ENCODE measurements around the gene HLCS.

HLCS gene

GRCh38 chr21:36728371-36729111 is 237.9 kb downstream of the HLCS start:
- DNase-seq (ENCODE audit: low read depth in 2 of 2, low spot score in 1 of 2): no peak

GRCh38 chr21:36727866-36728265 is 238.6 kb downstream of the HLCS start:
- DNase-seq (ENCODE audit: low read depth in 2 of 2, low spot score in 1 of 2): no peak

- no peak for DNase-seq (ENCODE audit: low read depth in 2 of 2, low spot score in 1 of 2)
Observed at GRCh38 chr21:36725793-36726386, 240.6 kb downstream of the HLCS start.

GRCh38 chr21:36724660-36725059 is 241.8 kb downstream of the HLCS start:
- DNase-seq (ENCODE audit: low read depth in 2 of 2, low spot score in 1 of 2): no peak

- DNase-seq (ENCODE audit: low read depth in 2 of 2, low spot score in 1 of 2): no peak
Observed at GRCh38 chr21:36723371-36723881, 243.0 kb downstream of the HLCS start.

- DNase-seq (ENCODE audit: low read depth in 2 of 2, low spot score in 1 of 2): no peak
Observed at GRCh38 chr21:36722370-36723368, 243.8 kb downstream of the HLCS start.

- no peak for DNase-seq (ENCODE audit: low read depth in 2 of 2, low spot score in 1 of 2)
Observed at GRCh38 chr21:36721817-36722216, 244.7 kb downstream of the HLCS start.

GRCh38 chr21:36719614-36720013 is 246.9 kb downstream of the HLCS start:
- DNase-seq (ENCODE audit: low read depth in 2 of 2, low spot score in 1 of 2): no peak

GRCh38 chr21:36718951-36719501 is 247.4 kb downstream of the HLCS start:
- DNase-seq (ENCODE audit: low read depth in 2 of 2, low spot score in 1 of 2): no peak

- DNase-seq (ENCODE audit: low read depth in 2 of 2, low spot score in 1 of 2): no peak
Observed at GRCh38 chr21:36717976-36718375, 248.5 kb downstream of the HLCS start.

- no peak for DNase-seq (ENCODE audit: low read depth in 2 of 2, low spot score in 1 of 2)
Observed at GRCh38 chr21:36716836-36717235, 249.6 kb downstream of the HLCS start.

- no peak for DNase-seq (ENCODE audit: low read depth in 2 of 2, low spot score in 1 of 2)
Observed at GRCh38 chr21:36716387-36716786, 250.1 kb downstream of the HLCS start.

- no peak for DNase-seq (ENCODE audit: low read depth in 2 of 2, low spot score in 1 of 2)
Observed at GRCh38 chr21:36713746-36714145, 252.7 kb downstream of the HLCS start.

GRCh38 chr21:36710729-36711048 is 255.8 kb downstream of the HLCS start:
- DNase-seq (ENCODE audit: low read depth in 2 of 2, low spot score in 1 of 2): no peak

GRCh38 chr21:36709868-36710728 is 256.4 kb downstream of the HLCS start:
- no peak for DNase-seq (ENCODE audit: low read depth in 2 of 2, low spot score in 1 of 2)

- no peak for DNase-seq (ENCODE audit: low read depth in 2 of 2, low spot score in 1 of 2)
Observed at GRCh38 chr21:36709030-36709867, 257.2 kb downstream of the HLCS start.

- DNase-seq (ENCODE audit: low read depth in 2 of 2, low spot score in 1 of 2): no peak
Observed at GRCh38 chr21:36708286-36709029, 258.0 kb downstream of the HLCS start.

GRCh38 chr21:36707763-36708285 is 258.6 kb downstream of the HLCS start:
- DNase-seq (ENCODE audit: low read depth in 2 of 2, low spot score in 1 of 2): no peak
